Ascending aorta (tissue), 2 donors: ENCODE measurements around the gene KLC3. TPM values are rescaled to one million over a fixed set of nuclear protein-coding genes. Genes with fewer than 3 reads are reported as not detected.

Experiments
- DNase-seq, 2 donors: peaks; one replicate each; pipeline ENCODE4 v3.0.0-alpha.2; 2019; ENCODE audit warnings: low spot score in 2 of 2
- H3K27ac ChIP-seq, 2 donors: fragments of 200-600 bp; sonication (generic); one replicate each; pipeline ENCODE4 v1.5.1; 2016 to 2017; ENCODE audit warnings: mild to moderate bottlenecking in 1 of 2
- H3K27me3 ChIP-seq: fragments of 200-600 bp; sonication (generic); one replicate; pipeline ENCODE4 v1.5.1; 2017
- H3K36me3 ChIP-seq, 2 donors: fragments of 200-600 bp; sonication (generic); one replicate each; pipeline ENCODE4 v1.5.1; 2016
- H3K4me1 ChIP-seq, 2 donors: fragments of 200-600 bp; sonication (generic); one replicate each; pipeline ENCODE4 v1.5.1; 2016 to 2017; ENCODE audit warnings: mild to moderate bottlenecking in 1 of 2
- H3K4me3 ChIP-seq, 2 donors: fragments of 200-600 bp; sonication (generic); one replicate each; pipeline ENCODE4 v1.5.1; 2016 to 2017; ENCODE audit warnings: mild to moderate bottlenecking in 1 of 2
- H3K9me3 ChIP-seq, 2 donors: fragments of 200-600 bp; sonication (generic); one replicate each; pipeline ENCODE4 v1.5.1; 2016
- CTCF ChIP-seq, 3 experiments: fragments of 200-600 bp in 2 of 3; fragments of 450-650 bp in 1 of 3; sonication (generic) in 2 of 3; IDR thresholded peaks; one replicate each; pipeline ENCODE4 v1.5.1; 2016 to 2019; ENCODE audit warnings: antibody characterized with exemption in 3 of 3, mild to moderate bottlenecking in 1 of 3, moderate library complexity in 1 of 3
- intact Hi-C: fragments of 100-400 bp; cut with DNase I; formaldehyde crosslinking; loops from one replicate; pipeline ENCODE4 v1.15.1; 2023
- total RNA-seq: library from RNA; depleted of rRNA; stranded (reverse); fragments of >200 nt; gene quantifications from one replicate; pipeline ENCODE4 v1.1.0, GENCODE V29; 2016

The KLC3 gene
- total RNA-seq, 1 donor from 2014 or later: not detected

DNA sequence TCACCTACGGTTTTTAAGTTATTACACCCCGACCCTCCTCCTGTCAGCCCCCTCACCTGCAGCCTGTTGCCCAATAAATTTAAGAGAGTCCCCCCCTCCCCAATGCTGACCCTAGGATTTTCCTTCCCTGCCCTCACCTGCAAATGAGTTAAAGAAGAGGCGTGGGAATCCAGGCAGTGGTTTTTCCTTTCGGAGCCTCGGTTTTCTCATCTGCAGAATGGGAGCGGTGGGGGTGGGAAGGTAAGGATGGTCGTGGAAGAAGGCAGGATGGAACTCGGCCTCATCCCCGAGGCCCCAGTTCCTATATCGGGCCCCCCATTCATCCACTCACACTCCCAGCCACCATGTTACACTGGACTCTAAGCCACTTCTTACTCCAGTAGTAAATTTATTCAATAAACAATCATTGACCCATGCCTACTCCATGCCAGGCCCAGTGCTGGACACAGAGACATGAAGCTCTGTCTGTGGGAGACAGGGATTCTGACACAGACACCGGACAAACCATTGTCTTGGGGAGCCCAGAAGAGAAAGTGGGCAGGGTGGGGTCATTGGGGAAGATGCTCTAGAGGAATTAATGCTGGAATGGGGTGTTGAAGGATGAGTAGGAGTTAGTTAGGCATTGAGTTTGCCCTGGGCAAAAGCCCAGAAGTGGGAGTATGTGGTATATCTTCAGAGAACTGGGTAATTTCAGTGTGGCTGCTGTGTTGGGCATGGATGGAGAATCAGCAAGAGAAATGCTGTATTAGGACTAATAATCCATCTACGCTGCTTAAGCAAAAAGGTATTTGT lies 37.1 kb upstream of the KLC3 start:
- no peak for TF ChIP-seq CTCF (IDR thresholded peaks at IDR 0.05)
- intact Hi-C loops: no loop called here
- peaks cover 0 to 16% of the 10 kb centered on the region in 2 donors for H3K36me3 ChIP-seq

DNA sequence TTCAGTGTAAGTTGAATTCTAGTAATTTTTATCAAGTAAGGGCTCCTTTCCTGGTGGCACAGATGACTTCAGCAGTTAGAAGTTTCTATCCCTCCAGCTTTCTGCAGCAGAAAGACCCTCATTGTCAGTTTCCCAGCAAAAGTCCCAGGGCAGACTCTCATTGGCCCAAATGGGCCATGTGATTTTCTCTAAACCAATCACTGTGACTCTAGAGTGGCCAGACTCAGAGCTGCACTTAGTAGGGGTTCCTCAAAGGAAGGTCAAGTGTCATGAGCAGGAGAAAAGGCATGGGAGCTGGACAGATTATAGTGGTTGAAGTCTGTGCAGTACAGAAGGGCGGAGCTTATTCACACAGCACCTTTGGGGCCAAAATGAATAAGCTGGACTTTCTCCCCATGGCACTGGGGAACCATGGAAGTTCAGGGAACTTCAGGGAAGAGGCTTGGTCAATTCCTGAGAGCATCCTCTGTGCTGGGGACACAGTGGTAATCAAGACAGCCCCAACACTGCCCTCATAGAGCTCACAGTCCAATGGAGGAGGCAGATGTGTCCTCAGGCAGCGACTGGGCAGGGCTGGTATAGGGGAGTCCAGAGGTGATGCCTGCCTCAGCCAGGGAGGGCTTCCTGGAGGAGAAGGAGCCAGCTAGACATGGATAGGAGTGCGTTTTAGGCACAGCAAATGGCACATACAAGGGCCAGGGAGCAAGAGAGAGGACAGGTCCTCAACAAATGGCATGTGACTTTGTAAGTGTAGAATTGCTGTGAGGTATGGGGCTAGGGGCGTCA lies 36.2 kb upstream of the KLC3 start:
- no peak for TF ChIP-seq CTCF (IDR thresholded peaks at IDR 0.05)
- no peaks in the 10 kb centered on the region for H3K27me3 ChIP-seq
- intact Hi-C loops: no loop called here

More for the DNA sequence above, 37.1 kb upstream of the KLC3 start:
- no peaks in the 10 kb centered on the region for H3K4me1 ChIP-seq
- H3K4me3 ChIP-seq: no peak overlapping the region
- no peaks in the 10 kb centered on the region for H3K9me3 ChIP-seq
- no peak for DNase-seq
- no peak overlapping the region for H3K27ac ChIP-seq
- H3K27me3 ChIP-seq: no peaks in the 10 kb centered on the region

GRCh38 chr19:45305007-45305406 lies 35.5 kb upstream of the KLC3 start:
- DNase-seq: no peak
- no peak for TF ChIP-seq CTCF (IDR thresholded peaks at IDR 0.05)
- H3K4me1 ChIP-seq: no peaks in the 10 kb centered on the region
- H3K27ac ChIP-seq: no peak overlapping the region
- intact Hi-C loops: no loop called here
- H3K9me3 ChIP-seq: no peaks in the 10 kb centered on the region
- H3K27me3 ChIP-seq: no peaks in the 10 kb centered on the region
- H3K36me3 ChIP-seq: peaks cover 0 to 10% of the 10 kb centered on the region in 2 donors
- H3K4me3 ChIP-seq: no peak overlapping the region

More for the DNA sequence above, 36.2 kb upstream of the KLC3 start:
- Histone ChIP-seq H3K36me3 (peaks cover 0 to 15% of the 10 kb centered on the region in 2 donors), H3K4me3 (no peak overlapping the region), H3K27ac (no peak overlapping the region), H3K4me1 (no peaks in the 10 kb centered on the region), H3K9me3 (no peaks in the 10 kb centered on the region)
- no peak for DNase-seq

DNA sequence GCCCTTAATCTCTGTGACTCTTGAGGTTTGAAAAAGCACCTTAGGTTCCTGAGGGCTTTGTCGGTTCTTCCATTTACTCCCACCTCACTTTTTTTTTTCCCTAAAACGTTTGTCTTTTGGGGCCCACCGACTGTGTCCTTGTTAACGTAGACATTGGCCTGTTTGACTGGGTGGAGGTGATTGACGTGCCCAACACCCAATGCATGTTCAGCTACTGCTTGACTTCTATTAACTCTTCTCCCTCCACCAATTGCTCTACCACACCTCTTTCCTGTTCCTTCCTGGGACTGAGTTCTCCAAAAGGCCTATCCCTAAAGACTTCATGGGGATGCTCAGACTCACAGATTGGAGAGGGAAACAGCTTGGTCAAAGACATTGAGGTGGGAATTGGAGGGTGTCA lies 35.1 kb upstream of the KLC3 start:
- intact Hi-C loops: no loop called here
- Histone ChIP-seq H3K4me1 (no peaks in the 10 kb centered on the region), H3K9me3 (no peaks in the 10 kb centered on the region), H3K27ac (no peak overlapping the region), H3K4me3 (no peak overlapping the region), H3K27me3 (no peaks in the 10 kb centered on the region), H3K36me3 (peaks cover 0 to 10% of the 10 kb centered on the region in 2 donors)
- TF ChIP-seq CTCF (IDR thresholded peaks at IDR 0.05): no peak
- no peak for DNase-seq

DNA sequence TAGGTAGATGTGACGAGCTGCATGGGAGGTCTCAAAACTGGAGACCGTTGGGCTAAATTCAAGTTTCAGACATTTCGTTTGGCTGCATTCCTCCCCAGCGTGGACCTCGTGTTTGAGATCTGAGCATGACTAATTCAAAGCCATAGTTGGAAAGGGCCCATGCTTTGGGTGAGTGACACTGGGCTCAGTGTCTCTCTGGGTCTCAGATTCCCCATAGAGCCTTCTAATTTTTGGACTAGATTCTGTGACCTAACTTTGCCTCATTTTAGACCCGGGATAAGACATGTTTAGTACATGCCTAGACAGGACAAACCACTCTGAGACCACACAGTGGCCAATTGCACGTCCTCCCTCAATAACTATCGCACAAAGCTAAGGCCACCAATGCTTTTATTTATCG lies 34.5 kb upstream of the KLC3 start:
- no peaks in the 10 kb centered on the region for H3K9me3 ChIP-seq
- no peak overlapping the region for H3K27ac ChIP-seq
- TF ChIP-seq CTCF (IDR thresholded peaks at IDR 0.05): no peak
- H3K4me1 ChIP-seq: no peaks in the 10 kb centered on the region
- no peaks in the 10 kb centered on the region for H3K27me3 ChIP-seq
- intact Hi-C loops: no loop called here
- no peak overlapping the region for H3K4me3 ChIP-seq
- no peak for DNase-seq
- H3K36me3 ChIP-seq: peaks cover 0 to 10% of the 10 kb centered on the region in 2 donors
